Lower lobe of right lung (tissue), 2 donors: ENCODE data around the gene WDR48. TPM values are rescaled to one million over a fixed set of nuclear protein-coding genes. Genes with fewer than 3 reads are reported as not detected.
A peak's percentile ranks its signal among the peaks of the same experiment; 100 is the strongest.

Experiments
- ATAC-seq, 2 donors: fragments of 200-7000 bp; cut with Tn5 transposase; one replicate each; pipeline ENCODE4 v1.9.1; 2020 to 2022; ENCODE audit warnings: mild to moderate bottlenecking in 2 of 2, moderate library complexity in 2 of 2
- DNase-seq: peaks from one replicate; pipeline ENCODE4 v3.0.0-alpha.2; 2020
- H3K27ac ChIP-seq: fragments of 200-600 bp; one replicate; pipeline ENCODE4 v1.8.0; 2022
- H3K27me3 ChIP-seq: fragments of 200-600 bp; one replicate; pipeline ENCODE4 v1.8.0; 2022; ENCODE audit warnings: low read depth
- H3K36me3 ChIP-seq: fragments of 200-600 bp; one replicate; pipeline ENCODE4 v1.8.0; 2022; ENCODE audit warnings: mild to moderate bottlenecking
- H3K4me1 ChIP-seq: fragments of 200-600 bp; one replicate; pipeline ENCODE4 v1.8.0; 2022
- H3K4me3 ChIP-seq: fragments of 200-600 bp; one replicate; pipeline ENCODE4 v1.8.0; 2022; ENCODE audit warnings: mild to moderate bottlenecking
- H3K9me3 ChIP-seq: fragments of 200-600 bp; one replicate; pipeline ENCODE4 v1.8.0; 2022
- CTCF ChIP-seq: fragments of 200-600 bp; IDR thresholded peaks from one replicate; pipeline ENCODE4 v1.8.0; 2022; ENCODE audit warnings: antibody characterized with exemption, mild to moderate bottlenecking
- intact Hi-C: fragments of 100-400 bp; cut with DNase I; formaldehyde crosslinking; loops from one replicate; pipeline ENCODE4 v1.11.0; 2022
- long read RNA-seq: library from polyadenylated mRNA; unstranded; transcript quantifications from one replicate; pipeline ENCODE4 v2.0.0, GENCODE V29; 2021
- total RNA-seq: library from RNA; stranded (reverse); fragmentation: NEBNext Ultra II Directional; extraction: Animal tissue kit (Norgen Biotek cat#: 25700); gene quantifications from one replicate; pipeline ENCODE4 v1.2.1, GENCODE V29; 2021
- donor health status: DM: no; HTN: yes; CAD: no; lungs with severe emphysema.

WDR48 gene
- 44.2 TPM for total RNA-seq
- long read RNA-seq, transcript WDR48-201 (19 exons, 3,707 nt) = major isoform, 27 of 42 reads
- long read RNA-seq, partial matches to known transcripts = 1 of 42 reads
- long read RNA-seq, other reads (novel, unspliced or antisense) = 14 of 42 reads

DNA sequence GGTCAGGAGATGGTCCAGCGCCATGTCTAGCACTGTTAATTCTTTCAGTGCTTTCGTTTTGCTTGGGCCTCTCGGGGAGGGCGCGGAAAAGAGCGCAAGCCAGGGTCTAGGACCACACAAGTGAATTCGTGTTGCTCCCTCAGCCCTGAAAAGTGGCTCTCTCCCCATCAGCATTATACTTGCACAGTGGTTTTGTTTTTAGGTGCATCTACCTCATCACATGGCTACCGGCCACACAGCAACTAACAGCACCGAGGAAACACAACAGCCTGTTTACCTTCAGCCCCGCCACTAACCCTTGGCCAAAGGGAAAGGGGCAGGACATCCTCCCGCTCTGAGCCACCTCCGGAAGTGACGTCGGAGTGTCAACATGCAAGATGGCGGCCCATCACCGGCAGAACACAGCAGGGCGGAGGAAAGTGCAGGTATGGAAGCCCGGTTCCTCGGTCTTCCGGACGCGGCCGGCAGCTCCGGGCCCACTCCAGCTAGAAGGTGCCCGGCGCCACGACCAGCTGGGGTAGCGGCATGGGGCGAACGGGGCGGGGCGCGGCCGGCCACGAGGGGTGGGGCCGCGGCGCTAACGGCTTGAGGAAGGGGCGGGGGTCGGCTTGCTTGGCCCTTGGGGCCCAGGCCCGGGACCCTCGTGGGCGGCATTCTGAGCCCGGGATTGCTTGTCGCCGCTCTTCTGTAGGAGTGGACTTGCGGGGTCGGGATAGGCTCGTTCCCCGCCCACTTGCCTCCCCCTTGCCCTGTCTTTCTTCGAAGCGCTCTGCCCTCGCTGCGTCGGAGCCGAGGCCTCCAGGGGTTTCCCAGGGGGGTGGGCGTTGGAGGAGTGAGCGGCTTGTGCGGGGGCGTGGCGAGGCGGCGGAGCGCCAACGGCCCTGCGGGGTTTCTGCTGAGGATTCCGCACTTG lies at the start of gene WDR48, which contains the start of gene SCN11A:
Gene WDR48 (plus strand): TSS at position 368 of the 913 bp plus-strand sequence. CDS start 10 bp downstream, at position 378.
Gene SCN11A (minus strand): TSS at position 296 of the 913 bp plus-strand sequence. CDS start 101,582 bp downstream, outside the sequence.
- H3K4me1 ChIP-seq = peaks cover 11% of the 10 kb centered on the region
- DNase-seq (peak; percentile 97), ATAC-seq (peak; percentile 99 to 100)
- peak within 1 kb of the TSS; percentile 93 for H3K27ac ChIP-seq
- peak within 1 kb of the TSS; percentile 95 for H3K4me3 ChIP-seq
- intact Hi-C loops = no loop called here
- H3K27me3 ChIP-seq = no peaks in the 10 kb centered on the region
- no peaks in the 10 kb centered on the region for H3K36me3 ChIP-seq
- no peaks in the 10 kb centered on the region for H3K9me3 ChIP-seq
- no peak for TF ChIP-seq CTCF

DNA sequence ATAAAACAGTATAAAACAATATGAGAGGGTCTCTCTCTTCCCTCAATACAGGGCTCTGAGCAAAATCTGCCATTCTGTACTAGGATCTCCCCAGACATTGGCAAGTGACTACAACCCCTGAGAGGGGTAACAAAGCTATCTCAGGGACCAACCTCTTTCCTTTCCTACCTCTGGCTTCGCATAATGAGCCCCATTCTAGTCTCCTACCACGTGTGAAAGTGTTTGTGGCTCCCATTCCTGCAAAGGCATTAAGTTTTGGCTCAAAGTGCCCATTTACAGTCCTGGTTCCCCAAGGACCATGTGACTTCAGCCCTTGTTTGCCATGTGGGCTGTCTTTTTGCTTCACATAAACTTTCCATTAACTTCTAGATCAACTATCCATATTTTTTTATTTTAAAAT lies 46.5 kb upstream of the WDR48 start:
- Histone ChIP-seq H3K36me3 (no peaks in the 10 kb centered on the region), H3K9me3 (no peaks in the 10 kb centered on the region), H3K27me3 (no peaks in the 10 kb centered on the region), H3K4me1 (no peaks in the 10 kb centered on the region), H3K27ac (no peak overlapping the region), H3K4me3 (no peak overlapping the region)
- no peak for ATAC-seq
- intact Hi-C loops = no loop called here
- TF ChIP-seq CTCF = no peak
- no peak for DNase-seq

- intact Hi-C loops = no loop called here
- no peak for ATAC-seq
- no peaks in the 10 kb centered on the region for H3K4me1 ChIP-seq
- no peaks in the 10 kb centered on the region for H3K36me3 ChIP-seq
- no peak for DNase-seq
- H3K4me3 ChIP-seq = no peak overlapping the region
- no peaks in the 10 kb centered on the region for H3K9me3 ChIP-seq
- no peaks in the 10 kb centered on the region for H3K27me3 ChIP-seq
- no peak for TF ChIP-seq CTCF
- H3K27ac ChIP-seq = no peak overlapping the region
These were observed 40.6 kb upstream of the WDR48 start for GRCh38 chr3:39011191-39011736.

- no peak for TF ChIP-seq CTCF
- no peaks in the 10 kb centered on the region for H3K9me3 ChIP-seq
- H3K27ac ChIP-seq = no peak overlapping the region
- DNase-seq = no peak
- no peaks in the 10 kb centered on the region for H3K4me1 ChIP-seq
- ATAC-seq = no peak
- H3K36me3 ChIP-seq = no peaks in the 10 kb centered on the region
- intact Hi-C loops = no loop called here
- no peak overlapping the region for H3K4me3 ChIP-seq
- H3K27me3 ChIP-seq = peaks cover 4% of the 10 kb centered on the region
These were observed 38.5 kb upstream of the WDR48 start for GRCh38 chr3:39013289-39013688.

- H3K36me3 ChIP-seq = no peaks in the 10 kb centered on the region
- H3K27ac ChIP-seq = no peak overlapping the region
- intact Hi-C loops = no loop called here
- ATAC-seq (no peak), DNase-seq (no peak)
- no peaks in the 10 kb centered on the region for H3K9me3 ChIP-seq
- H3K27me3 ChIP-seq = peaks cover 4% of the 10 kb centered on the region
- no peaks in the 10 kb centered on the region for H3K4me1 ChIP-seq
- H3K4me3 ChIP-seq = no peak overlapping the region
- TF ChIP-seq CTCF = no peak
These were observed 37.8 kb upstream of the WDR48 start for GRCh38 chr3:39013921-39014509.
